ENCODE data around the gene DRAXIN.

DRAXIN gene

DNA sequence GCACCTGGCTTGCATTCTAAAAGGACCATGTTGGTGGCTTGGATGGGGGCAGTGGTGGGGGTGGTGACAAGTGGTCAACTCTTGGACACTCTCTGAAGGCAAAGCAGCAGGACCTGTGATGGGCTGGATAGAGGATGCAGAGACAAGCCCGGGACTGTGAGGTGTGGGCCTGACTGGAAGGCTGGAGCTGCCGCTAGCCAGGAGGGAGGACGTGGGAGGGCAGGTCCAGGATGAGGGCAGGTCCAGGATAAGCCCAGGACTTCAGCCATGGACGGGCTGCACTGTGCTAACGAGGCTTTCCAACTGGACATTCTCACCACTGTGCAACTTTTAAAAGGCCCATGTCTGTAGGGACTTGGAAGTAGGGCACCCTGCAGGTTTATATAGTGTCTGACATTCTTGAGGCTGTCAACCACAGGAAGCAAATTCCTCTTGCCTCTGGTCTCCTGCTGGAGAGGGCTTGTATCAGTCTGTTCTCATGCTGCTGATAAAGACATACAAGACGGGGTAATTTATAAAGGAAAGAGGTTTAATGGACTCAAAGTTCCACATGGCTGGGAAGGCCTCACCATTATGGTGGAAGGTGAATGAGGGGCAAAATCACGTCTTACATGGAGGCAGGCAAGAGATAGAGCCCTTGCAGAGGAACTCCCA is 62.2 kb downstream of the DRAXIN start:
- TF ChIP-seq GATA3 (IDR thresholded peaks at IDR 0.05; ENCODE audit: low read depth, low read length), result no peak
- TF ChIP-seq GATA2 (IDR thresholded peaks at IDR 0.05; ENCODE audit: low read depth, low read length), result no peak

DNA sequence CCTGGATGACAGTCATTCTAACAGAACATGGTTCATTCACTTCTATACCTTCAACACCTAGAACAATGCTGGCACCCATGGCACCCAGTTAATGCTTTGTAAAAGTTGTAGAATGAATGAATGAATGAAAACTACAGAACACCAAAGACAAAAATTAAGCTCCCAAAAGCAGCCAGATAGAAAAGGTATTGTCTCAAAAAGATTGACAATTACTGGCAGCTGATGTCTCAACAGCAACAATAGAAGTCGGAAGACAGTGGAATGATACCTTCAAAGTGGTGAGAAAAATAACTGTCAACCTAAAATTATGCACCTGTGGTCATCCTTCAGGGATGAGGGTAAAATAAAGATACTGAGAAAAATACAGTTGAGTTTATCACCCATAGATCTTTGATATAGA is 65.5 kb downstream of the DRAXIN start:
- TF ChIP-seq GATA3 (IDR thresholded peaks at IDR 0.05; ENCODE audit: low read depth, low read length) (no peak), GATA2 (IDR thresholded peaks at IDR 0.05; ENCODE audit: low read depth, low read length) (no peak)

DNA sequence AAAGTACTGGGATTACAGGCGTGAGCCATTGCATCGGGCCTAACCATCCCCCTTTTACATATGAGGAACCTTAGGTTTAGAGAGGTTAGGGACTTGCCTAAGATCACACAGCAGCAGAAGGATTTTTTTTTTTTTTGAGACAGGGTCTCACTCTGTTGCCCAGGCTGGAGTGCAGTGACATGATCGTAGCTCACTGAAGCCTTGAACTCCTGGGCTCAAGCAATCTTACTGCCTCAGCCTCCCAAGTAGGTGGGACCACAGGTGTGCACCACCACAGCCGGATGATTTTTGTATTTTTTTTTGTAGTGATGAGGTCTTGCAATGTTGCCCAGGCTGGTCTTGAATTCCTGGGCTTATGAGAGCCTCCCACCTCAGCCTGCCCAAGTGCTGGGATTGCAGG is 68.3 kb downstream of the DRAXIN start:
- TF ChIP-seq GATA2 (IDR thresholded peaks at IDR 0.05; ENCODE audit: low read depth, low read length), result no peak
- TF ChIP-seq GATA3 (IDR thresholded peaks at IDR 0.05; ENCODE audit: low read depth, low read length), result no peak

- no peak for TF ChIP-seq GATA2 (IDR thresholded peaks at IDR 0.05; ENCODE audit: low read depth, low read length)
- TF ChIP-seq GATA3 (IDR thresholded peaks at IDR 0.05; ENCODE audit: low read depth, low read length), result no peak
These were observed 69.8 kb downstream of the DRAXIN start for GRCh38 chr1:11761285-11761684.

DNA sequence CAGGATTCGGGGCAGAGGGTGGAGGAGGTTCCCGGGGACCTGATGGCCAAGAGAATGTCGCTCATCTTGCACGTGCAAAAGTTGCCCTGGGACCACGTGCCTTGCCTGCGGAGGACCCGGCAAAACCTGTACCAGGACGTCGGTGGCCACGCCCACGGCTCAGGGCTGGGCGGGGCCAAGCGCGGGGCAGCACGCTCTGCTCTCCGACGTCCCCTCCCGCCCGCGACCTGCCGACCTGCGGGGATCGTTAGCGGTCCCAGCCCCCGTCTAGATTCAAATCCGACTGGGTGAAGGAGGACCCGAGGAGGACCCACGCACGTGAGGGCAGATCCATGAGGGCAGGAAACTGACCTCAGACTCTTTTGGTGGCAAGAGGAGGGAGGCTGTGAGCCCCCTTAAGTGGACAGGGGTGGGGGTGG is 70.5 kb downstream of the DRAXIN start, which contains the start of gene C1orf167:
Gene C1orf167 (plus strand): TSS at position 206 of the 419 bp plus-strand sequence. CDS start 2,208 bp downstream, outside the sequence.
- TF ChIP-seq GATA2 (IDR thresholded peaks at IDR 0.05; ENCODE audit: low read depth, low read length) (no peak), GATA3 (IDR thresholded peaks at IDR 0.05; ENCODE audit: low read depth, low read length) (no peak)

DNA sequence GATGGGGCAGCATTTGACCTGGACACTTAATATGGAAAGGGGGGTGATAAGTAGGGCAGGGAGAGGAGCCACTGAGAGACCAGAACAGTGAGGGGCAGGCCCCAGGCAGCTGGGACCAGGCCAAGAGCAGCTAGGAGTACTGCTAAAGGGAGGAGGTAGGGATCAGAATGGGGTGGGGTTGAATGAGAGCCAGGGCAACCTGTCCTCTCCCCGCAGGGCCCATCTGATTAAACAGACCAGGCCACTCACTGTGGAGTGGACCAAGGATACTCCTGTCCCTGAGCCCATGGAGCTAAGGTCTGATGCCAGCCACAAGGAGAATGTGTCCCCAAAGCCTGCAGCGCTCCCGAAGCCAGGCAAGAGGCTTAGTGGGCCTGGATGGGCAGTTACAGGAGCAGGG is 72.6 kb downstream of the DRAXIN start:
- TF ChIP-seq GATA2 (IDR thresholded peaks at IDR 0.05; ENCODE audit: low read depth, low read length) (no peak), GATA3 (IDR thresholded peaks at IDR 0.05; ENCODE audit: low read depth, low read length) (no peak)

GRCh38 chr1:11764519-11764918 is 73.0 kb downstream of the DRAXIN start:
- no peak for TF ChIP-seq GATA3 (IDR thresholded peaks at IDR 0.05; ENCODE audit: low read depth, low read length)

GRCh38 chr1:11765661-11766428 is 74.3 kb downstream of the DRAXIN start:
- no peak for TF ChIP-seq GATA2 (IDR thresholded peaks at IDR 0.05; ENCODE audit: low read depth, low read length)
- no peak for TF ChIP-seq GATA3 (IDR thresholded peaks at IDR 0.05; ENCODE audit: low read depth, low read length)

DNA sequence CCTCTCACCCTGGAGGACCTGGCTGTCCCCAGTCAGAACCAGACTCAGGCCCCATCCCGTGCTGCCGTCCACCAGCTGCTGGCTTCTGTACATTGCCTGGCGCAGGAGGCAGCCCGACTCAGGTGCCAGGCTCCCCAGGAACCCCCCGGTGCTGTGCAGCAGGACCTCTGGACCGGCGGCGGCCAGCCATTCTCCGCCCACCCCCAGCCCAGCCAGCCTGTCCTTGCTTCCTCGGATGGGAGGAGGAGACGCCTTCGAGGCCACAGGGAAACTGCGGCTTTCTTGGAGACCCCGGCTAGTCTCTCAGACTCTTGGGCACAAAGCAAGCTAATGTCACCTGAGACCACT is 74.9 kb downstream of the DRAXIN start:
- no peak for TF ChIP-seq GATA3 (IDR thresholded peaks at IDR 0.05; ENCODE audit: low read depth, low read length)
- TF ChIP-seq GATA2 (IDR thresholded peaks at IDR 0.05; ENCODE audit: low read depth, low read length), result no peak

- no peak for TF ChIP-seq GATA2 (IDR thresholded peaks at IDR 0.05; ENCODE audit: low read depth, low read length)
- TF ChIP-seq GATA3 (IDR thresholded peaks at IDR 0.05; ENCODE audit: low read depth, low read length), result no peak
These were observed 76.6 kb downstream of the DRAXIN start for GRCh38 chr1:11767922-11768704.

DNA sequence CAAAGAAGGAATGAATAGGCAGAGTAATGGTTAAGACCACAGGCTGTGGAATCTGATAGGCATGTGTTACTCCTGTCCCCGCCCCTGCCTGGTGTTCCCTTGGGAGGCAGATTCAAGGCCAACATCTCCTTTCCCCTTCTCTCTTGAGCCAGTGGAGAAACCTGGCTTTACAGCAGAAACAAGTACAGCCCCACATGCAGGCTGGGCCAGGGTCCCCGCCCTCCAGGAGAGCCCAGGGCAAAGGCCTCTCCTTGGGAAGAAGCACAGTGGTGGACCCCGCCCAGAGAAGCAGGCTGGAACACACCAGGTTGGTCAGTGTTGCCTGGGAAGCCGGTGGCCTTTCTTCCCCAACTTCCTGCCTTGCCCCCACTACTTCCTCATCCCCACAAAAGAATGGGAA is 77.3 kb downstream of the DRAXIN start:
- TF ChIP-seq GATA3 (IDR thresholded peaks at IDR 0.05; ENCODE audit: low read depth, low read length) (no peak), GATA2 (IDR thresholded peaks at IDR 0.05; ENCODE audit: low read depth, low read length) (no peak)

DNA sequence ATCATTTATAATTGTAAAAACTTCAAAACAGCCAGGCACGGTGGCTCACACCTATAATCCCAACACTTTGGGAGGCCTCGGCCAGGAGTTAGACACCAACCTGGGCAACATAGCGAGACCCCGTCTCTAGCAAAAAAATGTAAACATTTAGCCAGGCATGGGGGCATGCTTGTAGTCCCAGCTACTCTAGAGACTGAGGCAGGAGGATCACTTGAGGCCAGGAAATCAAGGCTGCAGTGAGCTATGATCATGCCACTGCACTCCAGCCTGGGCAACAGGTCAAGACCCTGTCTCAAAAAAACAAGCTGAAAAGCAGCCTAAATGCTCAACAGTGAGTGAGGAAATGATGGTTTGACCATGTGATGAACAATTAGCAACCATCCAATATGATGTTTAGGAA is 77.8 kb downstream of the DRAXIN start:
- TF ChIP-seq GATA3 (IDR thresholded peaks at IDR 0.05; ENCODE audit: low read depth, low read length) (no peak), GATA2 (IDR thresholded peaks at IDR 0.05; ENCODE audit: low read depth, low read length) (no peak)

DNA sequence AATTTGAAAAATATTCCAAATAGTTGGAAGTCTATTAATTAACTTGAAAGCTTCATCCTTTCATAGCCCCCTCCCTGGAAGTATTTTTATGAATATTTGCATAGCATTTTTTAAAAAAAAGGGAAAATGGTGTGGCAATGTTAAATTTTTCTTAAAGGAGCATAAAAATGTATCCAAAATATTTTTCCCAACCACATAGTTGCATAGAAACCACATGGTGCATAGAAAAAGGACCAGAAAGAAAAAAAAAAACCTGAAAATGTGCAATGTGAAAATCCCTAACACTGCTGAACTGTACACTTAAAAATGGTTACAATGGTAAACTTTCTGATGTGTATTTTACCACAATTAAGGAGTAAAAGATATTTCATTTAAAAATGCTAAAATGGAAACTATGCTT is 78.5 kb downstream of the DRAXIN start:
- TF ChIP-seq GATA2 (IDR thresholded peaks at IDR 0.05; ENCODE audit: low read depth, low read length) (no peak), GATA3 (IDR thresholded peaks at IDR 0.05; ENCODE audit: low read depth, low read length) (no peak)

GRCh38 chr1:11771481-11772043 is 80.1 kb downstream of the DRAXIN start:
- TF ChIP-seq GATA3 (IDR thresholded peaks at IDR 0.05; ENCODE audit: low read depth, low read length), result no peak
- no peak for TF ChIP-seq GATA2 (IDR thresholded peaks at IDR 0.05; ENCODE audit: low read depth, low read length)

Data from SH-SY5Y (cell line).